HG02973 (cell line): ENCODE data around the gene HAX1.
A peak's percentile ranks its signal among the peaks of the same experiment; 100 is the strongest.
"Not testable (repeated sequence)": the region's sequence is repeated elsewhere in the genome, so short reads cannot be mapped to it uniquely, and the experiment has no call there.

Source experiments
- ATAC-seq: cut with Tn5 transposase; IDR thresholded peaks from one replicate; pipeline ENCODE4 v1.9.1; 2021; ENCODE audit warnings: moderate library complexity; ENCODE audit not compliant: unreplicated experiment

The HAX1 gene

DNA sequence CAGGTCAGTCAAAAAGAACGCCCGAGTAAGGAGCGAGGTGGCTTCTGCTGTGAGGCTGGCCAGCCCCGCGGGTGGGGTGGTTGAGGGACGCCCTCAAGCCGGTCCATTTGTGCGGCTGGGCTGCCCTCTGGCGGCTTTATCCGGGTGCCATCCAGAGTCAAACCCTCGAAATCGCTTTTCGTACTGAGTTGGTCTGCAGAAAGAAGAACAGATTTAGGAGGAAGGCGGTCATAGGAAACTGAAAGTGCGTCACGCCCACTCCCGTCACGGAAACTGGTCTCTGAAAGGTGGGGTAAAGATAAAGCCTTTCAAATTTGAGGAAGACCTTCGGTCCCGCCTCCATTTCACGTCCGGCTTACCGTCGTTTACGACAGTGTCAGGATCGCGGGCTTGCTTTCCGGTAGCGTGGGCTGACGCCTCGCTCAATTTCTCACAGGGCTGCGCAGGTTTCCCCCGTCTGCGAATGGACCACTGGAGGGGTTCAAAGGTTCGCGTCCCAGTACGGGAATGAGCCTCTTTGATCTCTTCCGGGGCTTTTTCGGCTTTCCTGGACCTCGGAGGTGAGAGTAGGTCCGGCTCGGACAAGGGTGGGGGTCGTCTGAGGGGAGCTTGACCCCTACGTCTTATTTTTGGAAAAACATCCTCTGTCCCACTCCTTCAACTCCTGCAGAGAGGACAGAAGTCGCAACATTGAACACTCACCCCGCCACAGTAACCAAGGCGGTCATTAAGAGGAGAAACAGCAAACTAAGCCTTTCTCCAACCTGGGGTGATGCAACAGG lies at the start of gene HAX1:
Gene HAX1, plus strand, starts transcription at position 413 of the 782 bp plus-strand sequence. Its CDS starts 95 bp downstream, at position 508.
- ATAC-seq: peak; percentile 84

DNA sequence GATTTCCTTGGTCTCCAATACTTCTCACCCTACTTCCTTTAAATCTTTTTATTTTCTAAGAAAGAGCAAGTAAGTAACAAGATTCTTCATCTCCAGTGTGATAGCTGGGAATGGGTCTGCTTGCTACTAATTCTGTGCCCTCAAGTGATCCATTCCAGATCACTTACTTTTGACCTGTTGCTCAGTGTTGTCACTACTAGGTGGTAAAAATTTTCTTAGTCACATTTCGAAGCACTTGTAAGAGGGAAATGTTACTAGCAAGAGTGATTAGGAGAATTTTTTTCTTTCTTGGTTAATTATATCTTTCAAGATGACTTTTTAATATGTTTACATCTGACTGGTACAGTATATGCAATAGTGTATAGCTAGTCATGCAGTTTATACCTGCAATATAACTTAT lies 49.5 kb upstream of the HAX1 start:
- no peak for ATAC-seq

DNA sequence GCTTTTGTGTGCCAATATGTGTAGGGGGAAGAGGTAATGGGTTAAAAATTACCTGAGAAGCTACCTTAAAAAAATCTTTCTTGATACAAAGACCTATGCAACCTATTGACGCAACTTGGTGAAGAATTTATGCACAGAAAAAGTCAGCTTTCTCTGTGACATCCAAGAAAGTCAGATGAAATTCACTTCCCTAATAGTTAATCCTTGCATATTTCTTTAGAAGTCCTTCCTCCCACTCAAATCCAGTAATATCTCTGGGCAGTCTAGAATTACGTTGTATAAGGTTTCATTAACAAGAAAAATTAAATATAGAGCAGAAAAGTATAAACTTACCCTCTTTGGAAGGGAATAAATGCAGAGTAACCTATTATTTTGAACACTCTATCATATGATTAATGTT lies 48.8 kb upstream of the HAX1 start:
- no peak for ATAC-seq

DNA sequence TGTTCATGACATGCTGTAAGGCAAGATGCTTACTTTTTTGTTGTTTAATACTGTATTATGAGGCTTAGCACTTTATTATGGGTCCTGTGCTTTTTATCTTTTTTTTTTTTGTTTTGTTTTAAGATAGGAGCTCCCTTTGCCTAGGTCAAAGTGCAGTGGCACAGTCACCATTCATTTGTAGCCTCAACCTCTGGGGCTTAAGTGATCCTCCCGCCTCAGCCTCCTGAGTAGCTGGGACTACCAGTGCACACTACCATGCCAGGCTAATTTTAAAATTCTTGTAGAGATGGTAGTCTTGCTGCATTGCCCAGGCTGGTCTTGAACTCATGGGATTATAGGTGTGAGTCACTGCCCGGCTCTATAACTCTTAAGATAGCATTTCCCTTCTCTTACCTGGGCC lies 47.1 kb upstream of the HAX1 start:
- no peak for ATAC-seq

DNA sequence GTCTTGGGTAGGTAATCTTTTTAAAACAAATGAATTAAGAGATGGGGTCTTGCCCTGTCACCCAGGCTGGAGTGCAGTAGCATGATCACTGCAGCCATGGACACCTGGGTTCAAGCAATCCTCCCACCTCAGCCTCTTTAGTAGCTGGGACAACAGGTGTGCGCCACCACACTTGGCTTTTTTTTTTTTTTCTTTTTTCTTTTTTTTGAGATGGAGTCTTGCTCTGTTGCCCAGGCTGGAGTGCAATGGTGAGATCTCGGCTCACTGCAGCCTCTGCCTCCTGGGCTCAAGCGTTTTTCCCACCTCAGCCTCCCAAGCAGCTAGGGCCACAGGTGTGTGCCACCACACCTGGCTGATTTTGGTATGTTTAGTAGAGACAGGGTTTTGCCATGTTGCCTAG lies 41.3 kb upstream of the HAX1 start:
- ATAC-seq: not testable (repeated sequence)

DNA sequence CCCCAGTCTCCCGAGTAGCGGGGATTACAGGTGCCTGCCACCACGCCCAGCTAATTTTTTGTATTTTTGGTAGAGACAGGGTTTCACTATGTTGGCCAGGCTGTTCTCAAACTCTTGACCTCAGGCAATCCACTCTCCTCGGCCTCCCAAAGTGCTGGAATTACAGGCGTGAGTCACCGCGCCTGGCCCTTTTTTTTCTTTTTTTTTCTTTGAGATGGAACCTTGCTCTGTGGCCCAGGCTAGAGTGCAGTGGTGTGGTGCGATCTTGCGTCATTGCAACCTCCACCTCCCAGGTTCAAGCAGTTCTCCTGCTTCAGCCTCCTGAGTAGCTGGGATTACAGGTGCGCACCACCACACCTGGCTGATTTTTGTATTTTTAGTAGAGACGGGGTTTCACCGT lies 39.3 kb upstream of the HAX1 start:
- ATAC-seq: not testable (repeated sequence)

DNA sequence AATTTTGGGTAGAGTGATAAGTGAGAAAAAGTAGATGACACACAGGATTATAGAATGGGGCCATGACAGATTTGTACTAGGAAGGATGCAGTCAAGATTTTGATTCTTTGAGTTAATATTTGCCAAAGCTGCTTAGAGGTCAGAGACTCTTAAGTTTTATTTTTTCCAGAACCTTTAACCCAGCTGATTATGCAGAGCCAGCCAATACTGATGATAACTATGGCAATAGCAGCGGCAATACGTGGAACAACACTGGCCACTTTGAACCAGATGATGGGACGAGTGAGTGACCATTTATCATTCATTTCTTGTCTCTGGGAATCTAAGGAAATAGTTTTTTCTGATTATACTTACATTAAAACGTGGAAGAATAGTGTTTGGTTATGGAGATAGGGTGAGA lies 35.6 kb upstream of the HAX1 start:
- ATAC-seq: no peak

DNA sequence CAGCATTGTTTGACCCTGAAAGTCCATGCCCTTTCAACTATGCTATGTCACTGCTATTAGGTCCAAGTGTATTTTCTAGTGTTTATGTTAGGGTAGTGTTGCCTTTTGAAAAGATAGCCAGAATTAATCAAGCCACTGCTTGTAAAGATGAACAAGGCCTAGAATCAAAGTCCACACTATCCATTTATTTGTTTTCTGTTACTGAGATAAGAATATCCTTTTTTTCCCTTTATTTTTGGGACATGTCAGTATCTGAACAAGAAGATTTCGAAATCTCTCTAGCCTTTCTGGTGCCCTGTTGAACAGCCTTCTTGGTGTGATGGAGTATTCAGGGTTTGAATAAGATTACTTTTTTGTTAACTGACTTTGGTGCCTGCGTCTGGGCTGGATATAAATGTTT lies 35.0 kb upstream of the HAX1 start:
- no peak for ATAC-seq

DNA sequence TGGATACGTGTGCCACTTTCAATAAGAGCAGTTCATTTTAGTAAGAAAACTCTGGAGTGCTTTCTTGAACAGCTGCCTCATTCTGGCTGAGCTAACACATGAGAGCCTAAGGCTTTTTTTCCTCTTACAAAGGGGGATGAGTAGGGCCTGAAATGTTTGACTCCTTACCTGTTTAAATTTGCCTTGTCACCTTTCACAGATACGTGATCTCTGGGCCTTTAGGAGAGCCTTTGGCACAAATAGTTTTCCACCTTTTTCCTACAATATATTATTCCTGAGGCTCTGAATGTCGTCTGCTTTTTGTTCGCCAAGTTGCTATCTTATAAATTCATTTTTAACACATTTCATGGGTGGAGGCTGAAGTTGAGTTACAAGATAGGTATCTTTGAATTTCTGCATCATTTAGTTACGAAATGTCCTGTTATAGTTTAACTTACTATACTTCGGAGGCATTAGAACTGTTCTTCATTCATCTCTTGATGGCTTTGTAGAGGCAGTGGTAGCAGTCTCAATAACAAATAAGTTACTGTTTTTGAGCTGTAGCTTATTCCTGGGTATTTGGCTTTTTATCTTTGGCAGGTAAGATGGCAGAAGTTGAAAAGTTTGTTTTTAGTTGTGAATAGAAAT lies 34.4 kb upstream of the HAX1 start:
- ATAC-seq: no peak

DNA sequence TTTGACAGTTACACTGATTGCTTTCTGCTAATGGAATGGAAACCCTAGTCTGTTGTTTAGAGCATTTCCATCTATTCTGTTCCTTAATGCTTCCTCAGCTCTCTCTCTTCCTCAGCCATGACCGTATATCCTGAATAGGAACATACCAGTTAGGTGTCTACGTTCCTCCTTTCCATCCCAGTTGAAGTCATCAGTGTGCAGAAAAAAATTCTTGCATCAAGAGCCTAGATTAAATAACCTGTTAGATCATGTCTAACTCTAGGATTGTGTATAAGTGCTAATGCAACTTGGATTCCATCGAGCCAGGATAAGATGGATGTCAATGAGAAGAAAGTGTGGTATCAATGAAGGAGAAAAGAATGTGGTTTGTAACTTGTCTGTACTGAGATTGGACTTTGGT lies 32.9 kb upstream of the HAX1 start:
- ATAC-seq: no peak

DNA sequence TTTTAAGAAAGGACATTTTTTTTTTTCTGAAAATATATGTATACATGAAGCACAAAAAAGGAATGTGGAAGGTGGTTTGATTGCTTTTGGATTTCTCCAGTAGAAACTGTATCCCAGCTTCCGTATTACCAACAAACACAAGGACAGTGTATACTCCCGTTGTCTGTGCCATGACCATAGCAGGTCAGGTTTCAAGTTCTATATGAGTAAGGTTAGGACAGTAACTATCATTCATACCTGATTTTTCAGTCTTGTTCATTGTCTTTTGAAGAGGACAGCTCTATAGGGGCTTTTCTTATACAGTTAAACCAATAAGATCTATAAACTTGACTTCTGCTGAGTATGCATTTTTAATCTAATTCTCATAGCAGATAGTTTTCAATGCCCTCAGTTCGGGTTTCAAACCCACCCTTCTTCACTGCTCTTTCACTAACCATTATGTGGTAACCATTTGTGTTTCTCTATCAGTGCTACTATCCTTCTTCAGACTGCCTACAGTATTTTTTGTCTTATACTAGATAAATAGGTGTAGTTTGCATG lies 32.1 kb upstream of the HAX1 start:
- ATAC-seq: no peak

DNA sequence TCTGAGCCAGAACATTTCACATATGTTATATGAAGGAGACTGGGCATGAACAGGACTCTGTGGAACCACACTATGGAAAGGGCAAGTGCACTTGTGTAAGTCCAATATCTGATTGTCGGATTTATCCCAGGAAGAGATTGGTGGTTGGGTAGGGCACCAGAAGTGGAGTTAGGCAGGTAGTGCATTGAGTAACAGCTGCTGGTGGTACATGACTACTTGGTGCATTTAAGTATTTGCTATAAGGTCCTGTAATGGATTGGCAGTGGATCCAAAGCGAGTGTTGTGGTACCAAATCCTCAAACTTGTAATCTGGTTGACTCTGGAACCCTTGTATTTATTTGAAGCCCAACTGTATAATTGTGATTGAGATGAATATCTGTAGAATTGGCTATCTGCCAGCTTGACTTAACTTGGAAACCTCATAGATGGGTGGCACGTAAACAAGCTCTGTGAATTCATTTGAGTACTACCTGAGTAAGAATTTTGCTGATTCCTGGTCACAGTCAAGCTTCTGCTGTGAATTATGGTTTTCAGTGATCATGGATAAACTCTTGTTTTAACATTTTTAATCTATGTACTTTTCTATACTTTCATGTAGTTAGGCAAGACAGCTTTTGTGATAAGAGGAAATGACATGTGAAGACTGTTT lies 30.6 kb upstream of the HAX1 start:
- no peak for ATAC-seq

DNA sequence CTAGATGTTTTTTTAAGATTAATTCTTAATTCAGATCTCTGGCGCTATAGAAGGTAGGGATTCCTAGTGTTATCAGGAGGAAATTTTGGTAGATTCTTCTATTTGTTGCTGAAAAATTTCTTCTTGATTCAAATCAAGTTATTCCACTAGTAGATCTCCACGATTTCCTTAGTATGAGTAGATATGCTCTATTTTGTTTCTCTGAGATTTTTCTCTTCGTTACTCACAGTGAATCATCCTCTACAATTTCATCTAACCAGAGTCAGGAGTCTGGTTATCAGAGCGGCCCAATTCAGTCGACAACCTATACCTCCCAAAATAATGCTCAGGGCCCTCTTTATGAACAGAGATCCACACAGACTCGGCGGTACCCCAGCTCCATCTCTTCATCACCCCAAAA lies 18.8 kb upstream of the HAX1 start:
- ATAC-seq: no peak

DNA sequence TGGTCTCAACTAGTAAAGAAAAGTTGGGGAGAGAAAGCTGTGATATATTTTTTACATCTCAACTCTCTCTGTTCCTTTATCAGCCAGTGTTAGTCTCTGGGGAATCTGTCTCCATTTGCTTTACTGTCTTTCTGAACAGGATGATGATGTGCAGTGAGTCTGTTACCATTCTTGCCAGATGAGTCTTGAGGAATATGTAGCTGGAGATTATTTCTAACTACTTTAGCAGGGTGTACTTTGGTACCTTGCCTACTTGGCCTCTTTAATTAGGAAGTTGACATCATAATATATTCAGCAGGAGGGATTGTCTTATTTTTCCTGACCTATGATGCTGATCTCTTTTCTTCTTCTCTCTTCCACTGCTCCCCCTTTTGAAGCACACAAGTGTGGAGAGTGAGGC lies 15.7 kb upstream of the HAX1 start:
- no peak for ATAC-seq

DNA sequence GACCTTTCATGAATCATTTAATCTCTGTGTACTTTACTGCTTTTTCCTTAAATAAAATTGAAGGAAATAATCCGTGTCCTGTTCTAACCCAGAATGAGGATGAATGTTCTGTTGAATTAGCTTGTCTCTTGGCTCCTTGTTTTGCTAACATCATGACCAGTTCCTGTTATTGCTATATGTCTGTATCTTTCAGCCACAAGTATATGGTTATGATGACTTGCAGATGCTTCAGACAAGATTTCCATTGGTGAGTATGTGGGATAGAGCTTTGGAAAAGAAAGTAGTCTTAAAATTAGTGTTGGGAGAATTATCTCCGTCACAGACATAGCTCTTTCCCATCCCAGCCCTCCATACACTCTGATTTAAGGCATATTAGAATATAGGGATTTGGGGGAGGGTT lies 13.6 kb upstream of the HAX1 start:
- no peak for ATAC-seq

DNA sequence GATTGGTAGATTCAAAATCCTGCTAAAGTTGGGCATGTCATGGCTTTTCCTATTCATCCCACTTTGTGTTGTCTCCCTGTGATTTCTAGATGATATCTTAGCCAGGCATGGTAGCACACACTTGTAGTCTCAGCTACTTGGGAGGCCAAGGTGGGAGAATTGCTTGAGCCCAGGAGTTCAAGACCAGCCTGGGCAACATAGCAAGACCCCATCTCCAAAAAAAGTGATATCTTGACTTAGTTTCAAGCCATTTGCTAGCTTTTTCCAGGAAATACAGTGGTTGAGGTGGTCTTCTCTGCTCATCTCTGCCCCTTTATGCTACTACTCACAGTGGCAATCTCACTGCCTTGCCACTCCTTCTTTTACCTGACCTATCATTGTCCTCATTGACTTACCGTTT lies 12.3 kb upstream of the HAX1 start:
- no peak for ATAC-seq

DNA sequence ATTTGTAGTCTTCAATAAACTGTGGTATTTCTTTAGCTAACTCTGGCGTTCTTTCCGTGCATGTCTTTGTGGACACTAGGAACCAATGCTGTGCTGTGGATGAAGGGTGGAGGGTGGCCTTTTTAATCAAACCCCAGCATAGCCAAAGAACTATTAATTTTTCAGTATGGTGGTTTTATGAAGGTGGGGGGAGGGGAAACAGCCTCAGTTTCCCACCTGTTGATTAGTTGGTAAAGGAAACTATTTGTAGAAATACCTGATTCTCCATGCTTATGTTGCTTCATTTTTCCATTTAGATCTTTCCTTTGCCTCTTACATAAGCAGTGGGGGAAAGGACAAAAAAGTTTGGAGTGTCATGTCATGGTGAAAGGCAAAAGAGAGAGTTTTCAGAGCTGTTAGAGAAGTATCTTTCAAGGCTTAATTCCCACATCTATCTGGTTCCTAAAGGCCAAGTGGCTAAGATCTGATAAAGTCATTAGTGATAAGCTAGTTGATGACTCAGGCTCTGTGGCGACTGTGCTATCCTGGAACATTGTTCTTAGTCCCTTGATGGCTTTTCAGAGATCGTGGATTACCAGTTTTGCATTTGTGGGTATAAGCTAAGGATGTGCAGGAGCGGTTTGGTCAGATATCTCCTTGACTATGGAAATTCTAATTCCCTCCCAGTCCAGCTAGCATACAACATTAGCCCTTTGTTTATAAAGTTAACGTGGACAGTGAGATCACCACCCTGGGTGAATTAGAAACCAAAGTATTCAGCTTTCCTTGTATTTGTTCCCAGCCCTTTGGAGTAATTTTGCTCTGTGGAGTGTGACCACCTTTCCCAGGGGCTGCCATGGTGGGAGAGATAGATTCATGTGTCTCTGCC lies 8.7 kb upstream of the HAX1 start:
- no peak for ATAC-seq

DNA sequence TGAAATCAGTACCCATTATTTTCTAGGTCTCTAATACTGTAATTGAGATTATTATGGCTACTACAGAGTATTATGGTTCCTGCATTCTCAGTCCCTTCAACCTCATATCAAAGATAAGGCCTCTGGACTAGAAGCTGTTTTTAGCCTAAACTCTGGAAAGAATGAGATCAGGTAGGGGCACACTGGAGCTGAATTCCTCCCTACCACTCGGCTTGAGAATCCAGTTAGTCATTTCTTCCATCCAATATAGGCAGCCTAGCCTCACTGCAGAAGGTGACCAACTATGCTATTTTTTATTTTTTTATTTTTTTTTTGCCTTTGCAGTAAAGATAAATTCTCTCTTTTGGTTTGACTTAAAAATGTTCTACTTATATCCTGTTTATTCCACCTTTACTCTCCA lies 8.0 kb upstream of the HAX1 start:
- ATAC-seq: no peak

DNA sequence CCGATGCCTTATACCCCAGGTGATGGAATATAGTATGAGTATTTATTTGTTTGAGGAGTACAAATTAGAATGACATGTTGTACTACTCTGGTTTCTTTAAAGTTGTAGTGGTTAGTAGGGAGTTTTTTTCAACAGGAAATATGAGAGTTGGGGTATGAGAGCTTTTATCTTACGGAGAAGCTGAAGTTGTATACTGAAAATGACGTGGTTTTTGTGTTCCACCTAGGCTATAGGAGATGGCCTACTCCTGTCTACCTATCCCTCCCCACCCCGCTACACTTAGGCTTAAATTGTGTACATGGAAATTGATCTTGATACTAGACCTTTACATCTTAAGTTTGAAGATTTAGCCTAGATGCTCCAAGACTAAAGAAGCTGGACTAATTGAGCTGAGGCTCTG lies 6.8 kb upstream of the HAX1 start:
- no peak for ATAC-seq

DNA sequence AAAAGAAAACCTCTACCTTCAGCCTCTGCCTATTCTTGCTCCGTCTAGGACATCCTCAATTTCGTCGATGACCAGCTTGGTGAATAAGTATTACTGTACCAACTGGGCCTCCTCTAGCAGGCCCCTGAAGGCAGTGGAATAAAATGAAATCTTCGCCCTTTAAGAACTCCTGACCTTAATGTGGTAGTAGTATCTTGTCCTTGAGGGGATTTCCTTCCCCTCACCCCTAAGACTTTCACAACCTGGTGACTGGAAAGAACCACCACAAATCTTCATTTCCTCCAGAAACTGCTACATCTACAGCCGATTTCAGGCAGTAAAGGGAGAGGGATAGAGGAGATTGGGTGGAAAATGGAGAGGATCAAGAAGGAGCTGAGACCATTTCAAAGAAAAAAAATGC lies 1.6 kb upstream of the HAX1 start:
- no peak for ATAC-seq

DNA sequence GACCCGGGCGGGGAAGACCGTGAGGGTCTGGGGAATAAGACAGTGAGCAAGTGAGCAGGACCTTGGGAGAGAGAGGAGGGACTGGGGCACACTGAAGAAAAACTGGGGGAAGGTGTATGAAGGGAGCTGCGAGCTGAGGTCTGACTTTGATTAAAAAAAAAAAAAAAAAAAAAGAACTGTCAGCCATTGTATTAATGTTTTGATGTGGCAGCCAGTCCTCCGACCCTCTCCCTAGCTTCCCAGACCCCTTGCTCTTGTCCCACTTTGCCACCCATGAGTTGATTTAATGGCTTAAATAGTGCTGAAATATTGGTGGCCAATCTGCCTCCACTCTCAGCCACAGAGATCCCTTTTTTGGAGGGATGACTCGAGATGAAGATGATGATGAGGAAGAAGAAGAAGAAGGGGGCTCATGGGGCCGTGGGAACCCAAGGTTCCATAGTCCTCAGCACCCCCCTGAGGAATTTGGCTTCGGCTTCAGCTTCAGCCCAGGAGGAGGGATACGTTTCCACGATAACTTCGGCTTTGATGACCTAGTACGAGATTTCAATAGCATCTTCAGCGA lies 652 bp downstream of the HAX1 start:
- no peak for ATAC-seq
